GM12878 (cell line): ENCODE measurements around the gene GCH1. TPM values are rescaled to one million over a fixed set of nuclear protein-coding genes. Genes with fewer than 3 reads are reported as not detected.
"Not testable (repeated sequence)": the region's sequence is repeated elsewhere in the genome, so short reads cannot be mapped to it uniquely, and the experiment has no call there.

Experiments used
- ATAC-seq: fragments of 200-7000 bp; cut with Tn5 transposase; 3 replicates; pipeline ENCODE4 v1.9.1; 2020; ENCODE audit warnings: mild to moderate bottlenecking, moderate library complexity
- BruUV-seq: library from RNA; stranded (reverse); fragments of 400-500 nt; replicated peaks from 2 replicates; lab custom pipeline; 2021; lab: Mats Ljungman, UMichigan
- CTCF ChIA-PET: fragments of 300-600 bp; sonication (Branson Sonifier 250); formaldehyde crosslinking; extraction: SDS; loops from one replicate; lab custom pipeline; 2021; ENCODE audit warnings: inconsistent platforms; lab: Yijun Ruan, JAX
- POLR2A ChIA-PET: fragments of 350-600 bp; formaldehyde crosslinking; extraction: SDS; loops from one replicate; lab custom pipeline; 2021; ENCODE audit warnings: inconsistent platforms; lab: Charles Lee
- RAD21 ChIA-PET: fragments of 300-600 bp; sonication (Branson Sonifier 250); formaldehyde crosslinking; loops from one replicate; lab custom pipeline; 2023; ENCODE audit warnings: antibody characterized with exemption; ENCODE audit not compliant: unreplicated experiment; lab: Charles Lee
- SMC1A ChIA-PET: fragments of 300-600 bp; sonication (Branson Sonifier 250); formaldehyde crosslinking; loops from one replicate; lab custom pipeline; 2023; ENCODE audit not compliant: unreplicated experiment, uncharacterized antibody; lab: Charles Lee
- DNase-seq: peaks from one replicate; pipeline ENCODE4 v3.0.0-alpha.2; 2011; ENCODE audit warnings: low read depth, low spot score
- FAIRE-seq: peaks from 3 replicates; lab custom pipeline; 2011; peaks lifted over from hg19 to GRCh38; lab: Jason Lieb, UNC
- H2AFZ ChIP-seq: 2 replicates; pipeline ENCODE4 v1.6.0; 2011; ENCODE audit warnings: low read depth, low read length, control low read depth; ENCODE audit not compliant: control insufficient read depth
- H3K27ac ChIP-seq: 2 replicates; pipeline ENCODE4 v1.5.1; 2011; ENCODE audit warnings: control low read depth; ENCODE audit not compliant: control insufficient read depth, insufficient read depth
- H3K27me3 ChIP-seq, 2 experiments: replicated peaks in 1 of 2; 2 replicates each; pipeline versions ENCODE4 v1.6.0 to v1.6.1; 2011; ENCODE audit warnings: low read length in 1 of 2; ENCODE audit not compliant: control insufficient read depth in 2 of 2, insufficient read depth in 2 of 2
- H3K36me3 ChIP-seq, 2 experiments: 2 replicates each; pipeline ENCODE4 v1.5.1; 2011; ENCODE audit warnings: low read length in 1 of 2; ENCODE audit not compliant: control insufficient read depth in 2 of 2, insufficient read depth in 2 of 2
- H3K4me1 ChIP-seq: 2 replicates; pipeline ENCODE4 v1.6.1; 2011; ENCODE audit warnings: mild to moderate bottlenecking, low read length, moderate library complexity, mixed read lengths; ENCODE audit not compliant: control insufficient read depth, insufficient read depth
- H3K4me2 ChIP-seq: 2 replicates; pipeline ENCODE4 v1.6.0; 2011; ENCODE audit warnings: control low read depth; ENCODE audit not compliant: control insufficient read depth, insufficient read depth
- H3K4me3 ChIP-seq: fragments of 200-600 bp; sonication (generic); 2 replicates; pipeline ENCODE4 v1.5.1; 2016
- H3K79me2 ChIP-seq: 2 replicates; pipeline ENCODE4 v1.6.0; 2011; ENCODE audit warnings: low read length; ENCODE audit not compliant: control insufficient read depth, insufficient read depth
- H3K9ac ChIP-seq: 2 replicates; pipeline ENCODE4 v1.8.0; 2011; ENCODE audit warnings: low read length, control low read depth, mixed read lengths; ENCODE audit not compliant: control insufficient read depth, insufficient read depth
- H3K9me3 ChIP-seq: replicated peaks from 3 replicates; pipeline ENCODE4 v1.5.1; 2011; ENCODE audit warnings: mild to moderate bottlenecking, low read length; ENCODE audit not compliant: control insufficient read depth, insufficient read depth
- H4K20me1 ChIP-seq: 2 replicates; pipeline ENCODE4 v1.6.0; 2011; ENCODE audit not compliant: control insufficient read depth, insufficient read depth
- BCL3 ChIP-seq: IDR thresholded peaks from 2 replicates; pipeline ENCODE4 v1.6.1; 2011; ENCODE audit warnings: borderline replicate concordance, low read depth, mild to moderate bottlenecking, moderate library complexity, low read length; ENCODE audit not compliant: insufficient read depth, poor library complexity, severe bottlenecking
- CUX1 ChIP-seq: IDR thresholded peaks from 2 replicates; pipeline ENCODE4 v1.6.1; 2012; ENCODE audit warnings: improper control_type of control experiment, low read depth, low read length; ENCODE audit not compliant: insufficient replicate concordance
- TAF1 ChIP-seq: IDR thresholded peaks from 2 replicates; pipeline ENCODE4 v1.6.1; 2011; ENCODE audit warnings: mild to moderate bottlenecking, low read depth, low read length, borderline replicate concordance
- ZZZ3 ChIP-seq: IDR thresholded peaks from 2 replicates; pipeline ENCODE4 v1.6.1; 2011; ENCODE audit warnings: low read depth; ENCODE audit not compliant: control insufficient read depth, insufficient read length
- WGBS: methylation state at CpG from one replicate; pipeline ENCODE4 v1.1.6; 2016; ENCODE audit warnings: low lambda C conversion rate; ENCODE audit not compliant: insufficient replicate concordance, insufficient coverage; ENCODE audit errors: missing lambda C conversion rate; 5-methylcytosine and 5-hydroxymethylcytosine counted together
- in situ Hi-C: fragments of 300-500 bp; cut with MboI; formaldehyde crosslinking; loops from 9 replicates; pipeline ENCODE4 v1.14.3; 2018; ENCODE audit warnings: mixed read lengths
- intact Hi-C: fragments of 100-400 bp; cut with micrococcal nuclease; formaldehyde crosslinking; loops from one replicate; pipeline ENCODE4 v1.14.2; 2022; ENCODE audit not compliant: unreplicated experiment
- polyA plus RNA-seq, 11 experiments: library from polyadenylated mRNA; depleted of rRNA in 4 of 11; unstranded in 6 of 11; stranded (reverse) in 5 of 11; fragments of >200 nt; fragmentation: Nextera tagmentation in 4 of 11; fragmentation: Illumina TruSeq in 1 of 11; extraction: Ambion mirVana in 4 of 11; extraction: Trizol in 1 of 11; gene quantifications; 1 replicate in 1 of 11; 2 replicates in 10 of 11; pipeline versions ENCODE4 v1.2.1 to v1.2.3, GENCODE V29; 2011 to 2016; ENCODE audit warnings: inconsistent platforms in 2 of 11, missing spikeins in 2 of 11, low read depth in 1 of 11
- total RNA-seq, 4 experiments: library from RNA; depleted of rRNA in 3 of 4; stranded (reverse); fragments of >200 nt in 3 of 4; fragmentation: Illumina TruSeq in 1 of 4; extraction: Trizol in 1 of 4; gene quantifications; 2 replicates each; pipeline versions ENCODE4 v1.2.1 to v1.2.3, GENCODE V29; 2013 to 2021

Gene GCH1
- total and polyA plus RNA-seq, 10 of the 15 experiments (the other 5 are each of a cell fraction or from before 2014, with no cell fraction given) = 25.1 to 37.0 (median 33.8) TPM

DNA sequence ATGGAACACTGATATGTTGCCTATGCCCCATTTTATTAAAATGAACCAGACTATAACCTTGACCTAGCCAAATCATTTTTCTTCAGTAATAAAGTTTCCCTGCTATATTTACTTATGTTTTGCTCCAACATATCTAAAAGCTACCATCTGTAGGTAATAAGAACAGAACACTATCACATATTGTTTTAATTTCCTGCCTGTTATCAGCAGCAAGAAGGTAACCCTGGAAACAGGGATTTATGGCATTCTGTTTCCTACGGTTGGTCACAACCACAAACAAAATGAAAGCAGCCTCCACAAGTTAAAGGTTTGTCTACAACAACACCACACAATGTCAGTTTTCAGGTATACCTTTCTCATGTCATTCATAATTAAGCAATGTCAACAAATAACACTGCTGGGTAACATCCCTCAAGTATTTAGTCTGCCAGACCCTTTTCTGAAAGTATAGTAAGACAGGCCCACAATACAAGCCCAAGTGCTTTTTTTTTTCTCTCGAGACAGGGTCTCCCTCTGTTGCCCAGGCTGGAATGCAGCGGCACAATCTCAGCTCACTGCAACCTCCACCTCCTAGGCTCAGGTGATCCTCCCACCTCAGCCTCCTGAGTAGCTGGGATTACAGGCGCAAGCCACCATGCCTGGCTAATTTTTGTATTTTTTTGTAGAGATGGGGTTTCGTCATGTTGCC lies 25.5 kb downstream of the GCH1 start (continued):
- TF ChIP-seq CUX1 = no peak
- no peak for TF ChIP-seq BCL3
- TF ChIP-seq TAF1 = no peak
- TF ChIP-seq ZZZ3 = no peak

GRCh38 chr14:54875648-54876047 lies 27.0 kb downstream of the GCH1 start:
- H3K9ac ChIP-seq, H4K20me1 ChIP-seq, H3K36me3 ChIP-seq, H2AFZ ChIP-seq, intact Hi-C loops, H3K9me3 ChIP-seq, H3K27me3 ChIP-seq, H3K4me3 ChIP-seq, in situ Hi-C loops, SMC1A ChIA-PET, POLR2A ChIA-PET, FAIRE-seq, H3K79me2 ChIP-seq, DNase-seq, ATAC-seq, H3K27ac ChIP-seq, RAD21 ChIA-PET, H3K4me2 ChIP-seq, BruUV-seq, H3K4me1 ChIP-seq: not testable (repeated sequence)
- 95% methylated on average over 2 of the region's 2 CpGs for WGBS
- CTCF ChIA-PET = interaction anchor here (2.4 kb wide), 1 partner anchor 9 kb away, joined by 7 read pairs; no protein-coding TSS in a partner anchor
